ACC112 (cell line): Measurements from ENCODE around the gene ZNF76.

ENCODE experiments used
- H2AFZ ChIP-seq: fragments of 200-600 bp; sonication (generic); one replicate; pipeline ENCODE4 v1.6.0; 2017; ENCODE audit warnings: antibody characterized with exemption, low read length; ENCODE audit not compliant: unreplicated experiment
- H3K27ac ChIP-seq: fragments of 200-600 bp; sonication (generic); 2 replicates; pipeline ENCODE4 v1.5.1; 2014; ENCODE audit warnings: low read depth, mild to moderate bottlenecking, antibody characterized with exemption, low read length, moderate library complexity
- H3K27me3 ChIP-seq: fragments of 200-600 bp; sonication (generic); 2 replicates; pipeline ENCODE4 v1.6.1; 2014; ENCODE audit warnings: mild to moderate bottlenecking, antibody characterized with exemption, low read length, moderate library complexity, mixed read lengths; ENCODE audit not compliant: insufficient read depth
- H3K36me3 ChIP-seq: fragments of 200-600 bp; sonication (generic); 2 replicates; pipeline ENCODE4 v1.6.1; 2016; ENCODE audit warnings: mild to moderate bottlenecking, antibody characterized with exemption, low read length, moderate library complexity, mixed read lengths; ENCODE audit not compliant: insufficient read depth
- H3K4me1 ChIP-seq: fragments of 200-600 bp; sonication (generic); one replicate; pipeline ENCODE4 v1.6.1; 2016; ENCODE audit warnings: low read length, mixed read lengths; ENCODE audit not compliant: insufficient read depth, unreplicated experiment, control insufficient read depth
- H3K4me3 ChIP-seq: fragments of 200-600 bp; sonication (generic); 2 replicates; pipeline ENCODE4 v1.5.1; 2014; ENCODE audit warnings: mild to moderate bottlenecking, low read depth, low read length
- H3K79me2 ChIP-seq: fragments of 200-600 bp; sonication (generic); one replicate; pipeline ENCODE4 v1.6.0; 2016; ENCODE audit warnings: low read length; ENCODE audit not compliant: control insufficient read depth, unreplicated experiment, insufficient read depth

Gene ZNF76

GRCh38 chr6:35219683-35220326 lies 39.7 kb upstream of the ZNF76 start:
- H3K4me3 ChIP-seq: no peak overlapping the region
- peaks cover 25% of the 10 kb centered on the region for H3K4me1 ChIP-seq
- H3K36me3 ChIP-seq: no peaks in the 10 kb centered on the region
- H3K27me3 ChIP-seq: no peaks in the 10 kb centered on the region
- H3K79me2 ChIP-seq: peaks cover 22% of the 10 kb centered on the region
- H2AFZ ChIP-seq: no peak overlapping the region
- no peak overlapping the region for H3K27ac ChIP-seq

DNA sequence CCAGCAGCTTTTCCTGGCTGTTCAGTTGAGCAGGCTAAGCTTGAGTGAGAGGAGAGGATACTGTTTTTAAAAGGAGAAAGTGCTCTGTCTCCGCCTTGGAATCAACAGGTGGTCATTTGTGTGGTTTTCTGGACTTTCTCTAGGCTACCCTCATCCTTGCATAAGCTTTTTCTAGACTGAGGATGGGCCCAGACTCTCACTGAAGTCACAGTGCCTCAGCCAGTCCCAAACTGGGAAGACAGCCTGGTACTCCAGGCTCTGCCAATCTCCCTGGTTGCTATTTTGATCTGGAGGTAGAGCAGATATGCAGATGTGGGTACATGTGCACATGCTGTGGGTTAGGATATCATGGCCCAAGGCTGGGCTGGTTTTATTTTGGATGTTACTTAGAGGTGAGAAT lies 38.8 kb upstream of the ZNF76 start:
- Histone ChIP-seq H3K27me3 (no peaks in the 10 kb centered on the region), H3K27ac (no peak overlapping the region), H3K36me3 (no peaks in the 10 kb centered on the region), H3K4me1 (peaks cover 18% of the 10 kb centered on the region), H3K4me3 (no peak overlapping the region), H2AFZ (no peak overlapping the region), H3K79me2 (peaks cover 15% of the 10 kb centered on the region)

DNA sequence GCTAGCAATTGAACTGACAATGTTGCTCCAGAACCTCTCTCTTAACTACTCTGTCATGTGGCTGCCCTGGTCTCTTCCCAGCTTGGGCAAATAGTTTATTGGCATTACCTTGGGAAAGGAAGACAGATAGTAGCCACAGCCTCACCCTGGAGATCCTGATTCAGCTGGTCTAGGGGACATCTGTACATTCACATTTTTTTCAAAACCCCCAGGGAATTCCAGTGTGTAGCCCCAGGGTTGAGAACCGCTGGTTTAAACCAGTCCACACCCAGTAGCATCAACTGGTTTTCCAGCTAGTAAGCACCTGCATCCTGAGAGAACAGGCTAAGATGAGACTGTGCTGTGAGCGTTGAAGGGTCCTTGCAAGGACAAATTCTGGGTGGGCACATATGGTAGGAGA lies 36.1 kb upstream of the ZNF76 start:
- no peak overlapping the region for H3K4me3 ChIP-seq
- H3K79me2 ChIP-seq: peaks cover 10% of the 10 kb centered on the region
- H2AFZ ChIP-seq: no peak overlapping the region
- no peak overlapping the region for H3K27ac ChIP-seq
- peaks cover 4% of the 10 kb centered on the region for H3K4me1 ChIP-seq
- H3K36me3 ChIP-seq: no peaks in the 10 kb centered on the region
- H3K27me3 ChIP-seq: no peaks in the 10 kb centered on the region

GRCh38 chr6:35224720-35225119 lies 34.8 kb upstream of the ZNF76 start:
- Histone ChIP-seq H3K36me3 (no peaks in the 10 kb centered on the region), H3K79me2 (peaks cover 10% of the 10 kb centered on the region), H3K4me1 (no peaks in the 10 kb centered on the region), H3K4me3 (no peak overlapping the region), H3K27me3 (no peaks in the 10 kb centered on the region), H3K27ac (no peak overlapping the region), H2AFZ (no peak overlapping the region)

DNA sequence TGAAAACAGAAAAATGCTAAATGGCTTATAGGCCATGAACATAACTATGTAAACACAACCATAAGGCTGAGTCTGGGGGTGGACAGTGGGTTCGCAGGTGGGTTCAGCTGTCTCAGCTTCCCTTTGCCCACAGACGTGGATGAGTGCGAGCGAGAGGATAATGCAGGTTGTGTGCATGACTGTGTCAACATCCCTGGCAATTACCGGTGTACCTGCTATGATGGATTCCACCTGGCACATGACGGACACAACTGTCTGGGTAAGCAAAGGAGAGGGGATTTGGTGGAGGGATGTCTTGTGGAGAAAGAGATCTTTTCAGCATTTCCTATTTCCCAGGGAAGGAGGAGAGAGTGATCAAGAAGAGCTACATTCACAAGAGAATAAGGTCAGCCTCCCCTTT lies 31.1 kb upstream of the ZNF76 start:
- peaks cover 3% of the 10 kb centered on the region for H3K36me3 ChIP-seq
- no peaks in the 10 kb centered on the region for H3K4me1 ChIP-seq
- no peak overlapping the region for H2AFZ ChIP-seq
- H3K4me3 ChIP-seq: no peak overlapping the region
- H3K79me2 ChIP-seq: peaks cover 6% of the 10 kb centered on the region
- H3K27ac ChIP-seq: no peak overlapping the region
- no peaks in the 10 kb centered on the region for H3K27me3 ChIP-seq

DNA sequence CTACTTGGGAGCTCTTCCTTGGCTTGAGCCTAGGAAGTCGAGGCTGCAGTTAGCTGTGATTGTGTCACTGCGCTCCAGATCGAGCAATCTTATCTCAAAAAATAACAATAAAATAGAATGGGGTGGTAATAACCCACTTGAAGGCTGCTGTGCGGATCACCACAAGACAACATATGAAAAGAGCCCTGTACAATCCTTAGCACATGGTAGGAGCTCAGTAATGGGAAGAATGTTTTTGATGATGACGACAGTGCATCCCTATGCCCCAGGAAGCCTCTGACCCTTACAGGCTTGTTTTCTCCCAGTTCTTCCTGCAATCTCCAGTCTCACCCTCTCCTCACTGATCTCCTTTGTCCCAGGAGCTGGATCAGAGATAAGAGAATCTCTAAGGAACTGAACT lies 30.2 kb upstream of the ZNF76 start:
- H3K4me1 ChIP-seq: no peaks in the 10 kb centered on the region
- no peak overlapping the region for H2AFZ ChIP-seq
- no peak overlapping the region for H3K4me3 ChIP-seq
- H3K27me3 ChIP-seq: no peaks in the 10 kb centered on the region
- no peak overlapping the region for H3K27ac ChIP-seq
- H3K79me2 ChIP-seq: no peaks in the 10 kb centered on the region
- peaks cover 8% of the 10 kb centered on the region for H3K36me3 ChIP-seq

DNA sequence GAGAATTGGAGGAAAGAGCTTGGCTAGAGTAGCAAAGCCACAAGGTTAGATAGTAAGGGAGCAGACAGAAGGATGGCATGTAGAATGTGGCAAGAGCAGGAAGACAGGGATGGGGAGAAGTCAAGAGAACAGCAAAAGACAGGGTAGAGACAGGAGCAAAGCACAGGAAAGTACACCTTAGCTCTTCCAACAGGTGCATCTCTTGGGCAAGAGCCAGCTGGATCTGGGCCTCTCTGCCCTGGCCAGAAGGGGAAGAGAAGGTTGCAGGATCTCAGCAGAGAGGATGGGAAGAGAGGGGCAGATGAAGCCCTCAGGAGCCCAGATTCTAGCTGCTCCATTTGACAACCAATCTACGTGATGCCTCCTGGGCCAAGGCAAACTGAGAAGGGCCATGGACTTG lies 29.0 kb upstream of the ZNF76 start:
- Histone ChIP-seq H3K4me1 (no peaks in the 10 kb centered on the region), H3K27me3 (no peaks in the 10 kb centered on the region), H3K27ac (no peak overlapping the region), H2AFZ (no peak overlapping the region), H3K36me3 (peaks cover 18% of the 10 kb centered on the region), H3K4me3 (no peak overlapping the region), H3K79me2 (no peaks in the 10 kb centered on the region)

DNA sequence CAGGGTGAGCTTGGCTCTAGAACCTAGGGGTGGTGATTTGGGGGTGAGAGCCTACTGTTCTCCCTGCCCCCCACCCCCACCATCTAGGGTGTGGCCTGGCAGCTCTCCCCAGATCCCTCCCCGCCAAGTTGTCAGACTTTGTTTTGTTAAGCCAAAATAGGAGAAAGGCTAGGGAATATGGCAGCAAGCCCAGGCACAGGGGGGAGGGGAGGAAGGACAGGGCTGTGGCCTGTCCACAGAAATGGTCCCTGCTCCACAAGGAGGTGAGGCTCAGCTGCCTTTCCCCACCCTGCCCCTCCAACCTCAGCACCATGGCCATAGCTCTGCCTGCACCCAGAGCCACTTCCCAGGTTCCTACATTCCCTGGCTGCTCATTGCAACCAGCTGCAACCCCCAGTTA lies 28.6 kb upstream of the ZNF76 start:
- Histone ChIP-seq H3K27me3 (no peaks in the 10 kb centered on the region), H3K27ac (no peak overlapping the region), H3K79me2 (no peaks in the 10 kb centered on the region), H2AFZ (no peak overlapping the region), H3K4me3 (no peak overlapping the region), H3K4me1 (no peaks in the 10 kb centered on the region), H3K36me3 (peaks cover 18% of the 10 kb centered on the region)

GRCh38 chr6:35231563-35231962 lies 28.0 kb upstream of the ZNF76 start:
- no peaks in the 10 kb centered on the region for H3K79me2 ChIP-seq
- peaks cover 18% of the 10 kb centered on the region for H3K36me3 ChIP-seq
- H3K4me3 ChIP-seq: no peak overlapping the region
- H3K27ac ChIP-seq: no peak overlapping the region
- H3K27me3 ChIP-seq: no peaks in the 10 kb centered on the region
- H3K4me1 ChIP-seq: no peaks in the 10 kb centered on the region
- H2AFZ ChIP-seq: no peak overlapping the region

GRCh38 chr6:35234901-35235300 lies 24.6 kb upstream of the ZNF76 start:
- Histone ChIP-seq H3K27me3 (no peaks in the 10 kb centered on the region), H3K4me1 (no peaks in the 10 kb centered on the region), H3K27ac (no peak overlapping the region), H3K79me2 (no peaks in the 10 kb centered on the region), H3K36me3 (peaks cover 22% of the 10 kb centered on the region), H3K4me3 (no peak overlapping the region), H2AFZ (no peak overlapping the region)

DNA sequence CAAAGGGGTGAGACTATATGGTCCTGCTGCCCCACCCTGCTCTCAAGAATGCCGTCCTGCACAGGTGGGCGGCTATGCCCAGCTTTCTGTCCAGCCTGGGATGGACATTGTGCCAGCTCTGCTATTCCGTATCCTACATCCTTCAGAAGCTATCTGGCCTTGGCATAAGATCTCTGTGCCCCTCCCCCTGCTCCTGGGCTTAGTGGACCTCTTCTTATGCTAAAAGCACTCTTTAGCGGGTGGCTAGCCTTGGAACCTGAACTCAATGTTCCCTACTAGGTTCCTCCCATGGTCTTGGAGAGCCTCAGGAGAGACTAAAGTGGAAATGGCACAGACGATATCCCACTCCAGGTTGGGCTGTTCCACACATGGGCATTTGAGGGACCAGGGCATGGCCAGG lies 23.3 kb upstream of the ZNF76 start:
- Histone ChIP-seq H3K79me2 (no peaks in the 10 kb centered on the region), H3K27ac (no peak overlapping the region), H2AFZ (no peak overlapping the region), H3K4me3 (no peak overlapping the region), H3K4me1 (no peaks in the 10 kb centered on the region), H3K36me3 (peaks cover 22% of the 10 kb centered on the region), H3K27me3 (no peaks in the 10 kb centered on the region)
